Endothelial cell of umbilical vein (primary cell): ENCODE results near the gene RBM26.

ENCODE experiments used
- CTCF ChIP-seq, 2 donors: IDR thresholded peaks; 1 replicate in 1 of 2; 2 replicates in 1 of 2; pipeline ENCODE4 v1.5.1; 2011; ENCODE audit warnings: low read length in 2 of 2, mild to moderate bottlenecking in 2 of 2, moderate library complexity in 2 of 2, control low read depth in 1 of 2, inconsistent platforms in 1 of 2, low read depth in 1 of 2; ENCODE audit not compliant: insufficient read depth in 1 of 2; ENCODE audit errors: extremely low read depth in 1 of 2
- EZH2 ChIP-seq: IDR thresholded peaks from 2 replicates; pipeline ENCODE4 v1.6.1; 2012; ENCODE audit warnings: borderline replicate concordance, low read depth, mild to moderate bottlenecking, moderate library complexity, low read length, inconsistent platforms; ENCODE audit not compliant: severe bottlenecking
- JUN ChIP-seq: IDR thresholded peaks from 2 replicates; pipeline ENCODE4 v1.6.1; 2011; ENCODE audit warnings: borderline replicate concordance, low read depth; ENCODE audit not compliant: insufficient read length, insufficient read depth
- POLR2A ChIP-seq: IDR thresholded peaks from 2 replicates; pipeline ENCODE4 v1.6.1; 2012; ENCODE audit warnings: low read depth, mild to moderate bottlenecking, control low read depth, low read length
- POLR2AphosphoS5 ChIP-seq: IDR thresholded peaks from 2 replicates; pipeline ENCODE4 v1.6.1; 2012; ENCODE audit warnings: low read depth, mild to moderate bottlenecking, control low read depth, low read length, moderate library complexity; ENCODE audit not compliant: insufficient read depth

GRCh38 chr13:79423340-79423739, 17.3 kb upstream of the RBM26 start:
- TF ChIP-seq POLR2AphosphoS5 (no peak), EZH2 (no peak), CTCF (IDR thresholded peaks at IDR 0.05; ENCODE audit: extremely low read depth in 1 of 2, insufficient read depth in 1 of 2, low read depth in 1 of 2, low read length in 2 of 2) (no peak), JUN (no peak), POLR2A (no peak)
